ENCODE results near the gene SEL1L3.
A peak's percentile ranks its signal among the peaks of the same experiment; 100 is the strongest.

SEL1L3 gene

DNA sequence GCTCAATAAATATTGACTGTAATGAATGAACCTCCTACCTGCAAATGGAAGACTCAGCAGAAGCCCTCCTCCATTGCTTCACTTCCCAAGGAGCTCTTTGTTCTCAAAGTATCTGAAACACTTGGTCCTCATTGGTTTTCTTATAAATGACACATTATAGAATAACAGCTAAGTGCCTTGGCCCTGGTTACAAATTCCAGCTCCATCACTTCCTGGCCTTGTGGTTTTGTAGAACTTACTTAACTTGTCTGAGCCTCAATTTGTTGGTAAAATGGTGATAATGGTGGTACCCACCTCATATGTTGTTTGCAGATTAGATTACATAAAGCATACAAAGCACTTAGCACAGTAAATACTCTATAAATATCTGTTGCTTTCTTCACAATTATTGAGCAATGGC is 26.0 kb upstream of the SEL1L3 start:
- Mint-ChIP-seq H3K36me3 (peaks cover 4% of the 10 kb centered on the region), H3K4me3 (no peak overlapping the region), H3K4me1 (peaks cover 17% of the 10 kb centered on the region), H3K9me3 (no peaks in the 10 kb centered on the region), H3K27ac (no peak overlapping the region)
- no peak for ATAC-seq
- no peak for DNase-seq (ENCODE audit: low spot score in 2 of 2)

DNA sequence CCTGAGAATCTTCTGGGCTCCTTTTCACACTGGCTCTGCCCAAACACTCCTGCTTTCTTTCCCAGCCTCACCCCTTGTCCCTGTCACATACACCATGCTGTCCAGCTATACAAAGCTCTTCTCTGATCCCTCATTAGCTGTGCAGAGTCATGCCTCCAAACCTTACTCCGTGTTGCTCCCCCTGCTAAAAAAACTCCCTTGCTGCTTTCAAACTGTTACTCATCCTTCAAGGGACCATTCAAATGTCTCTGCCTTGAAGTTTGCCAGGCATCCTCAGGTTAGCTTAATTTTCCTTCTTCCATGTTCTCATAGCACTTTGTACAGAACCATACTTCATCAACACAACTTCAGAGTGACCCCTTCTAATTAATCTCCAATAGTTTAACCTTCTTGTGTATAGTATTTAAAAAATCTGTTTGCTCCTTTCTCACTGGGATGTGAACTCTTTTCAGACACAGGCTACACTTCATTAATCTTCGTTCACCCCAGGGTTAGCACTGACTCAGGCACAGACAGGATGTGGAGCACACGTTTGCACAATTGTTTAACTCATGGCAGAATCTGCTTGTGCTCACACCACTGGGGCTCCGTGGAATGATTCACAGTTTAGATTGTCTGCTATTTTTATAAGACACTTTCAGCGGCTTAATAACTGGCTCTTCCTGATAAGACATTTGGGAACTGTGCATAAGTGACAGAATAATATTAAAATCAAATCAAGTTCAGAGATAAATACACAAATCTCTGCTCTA is 21.4 kb upstream of the SEL1L3 start:
- Mint-ChIP-seq H3K27ac (no peak overlapping the region), H3K4me1 (peaks cover 23% of the 10 kb centered on the region), H3K4me3 (no peak overlapping the region), H3K9me3 (no peaks in the 10 kb centered on the region), H3K36me3 (peaks cover 10% of the 10 kb centered on the region)
- DNase-seq (ENCODE audit: low spot score in 2 of 2) = no peak
- peak; percentile 76 for ATAC-seq

DNA sequence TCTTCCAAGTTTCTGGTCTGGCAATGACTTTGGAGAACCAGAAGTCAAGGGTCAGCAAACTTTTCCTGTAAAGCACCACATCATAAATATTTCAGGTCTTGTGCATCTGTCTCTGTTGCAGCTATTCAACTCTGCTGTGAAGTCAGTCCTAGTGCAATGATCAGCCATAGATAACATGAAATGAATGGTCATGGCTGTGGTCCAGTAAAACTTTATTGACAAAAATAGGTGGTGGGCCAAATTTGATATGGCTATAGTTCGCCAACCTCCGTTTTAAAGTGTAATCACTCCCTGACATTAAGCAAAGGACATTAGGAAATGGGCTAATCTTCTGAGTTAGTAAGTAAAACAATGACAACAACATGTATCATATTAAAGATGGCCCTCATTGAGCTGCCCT is 20.8 kb upstream of the SEL1L3 start:
- ATAC-seq (no peak), DNase-seq (ENCODE audit: low spot score in 2 of 2) (no peak)
- peaks cover 20% of the 10 kb centered on the region for H3K4me1 Mint-ChIP-seq
- no peaks in the 10 kb centered on the region for H3K9me3 Mint-ChIP-seq
- peaks cover 10% of the 10 kb centered on the region for H3K36me3 Mint-ChIP-seq
- no peak overlapping the region for H3K27ac Mint-ChIP-seq
- H3K4me3 Mint-ChIP-seq = no peak overlapping the region

GRCh38 chr4:25882226-25882625 is 19.4 kb upstream of the SEL1L3 start:
- DNase-seq (ENCODE audit: low spot score in 2 of 2) = no peak
- Mint-ChIP-seq H3K4me3 (no peak overlapping the region), H3K4me1 (peaks cover 18% of the 10 kb centered on the region), H3K36me3 (peaks cover 10% of the 10 kb centered on the region), H3K27ac (no peak overlapping the region), H3K9me3 (no peaks in the 10 kb centered on the region)
- no peak for ATAC-seq

DNA sequence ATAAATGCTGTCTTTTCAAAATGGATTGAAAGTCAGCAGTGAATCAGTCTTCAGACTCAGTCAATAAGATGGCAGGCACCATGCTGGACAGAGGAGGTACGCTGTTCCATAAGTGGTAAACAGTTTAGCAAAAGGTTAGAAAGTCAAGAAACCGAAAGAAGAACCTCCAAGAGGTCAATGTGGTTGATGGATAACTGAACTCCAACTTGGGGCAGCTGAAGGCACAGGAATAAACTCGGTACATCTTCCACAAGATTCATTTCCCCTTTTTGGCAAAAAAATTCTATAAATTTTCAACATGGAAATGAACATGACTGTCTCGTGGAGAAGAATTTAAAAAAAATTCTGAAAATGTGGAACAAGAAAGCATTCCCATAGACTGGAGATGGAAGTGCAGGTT is 18.4 kb upstream of the SEL1L3 start:
- no peak overlapping the region for H3K27ac Mint-ChIP-seq
- peaks cover 7% of the 10 kb centered on the region for H3K36me3 Mint-ChIP-seq
- H3K4me3 Mint-ChIP-seq = no peak overlapping the region
- ATAC-seq (no peak), DNase-seq (ENCODE audit: low spot score in 2 of 2) (no peak)
- peaks cover 13% of the 10 kb centered on the region for H3K4me1 Mint-ChIP-seq
- no peaks in the 10 kb centered on the region for H3K9me3 Mint-ChIP-seq

DNA sequence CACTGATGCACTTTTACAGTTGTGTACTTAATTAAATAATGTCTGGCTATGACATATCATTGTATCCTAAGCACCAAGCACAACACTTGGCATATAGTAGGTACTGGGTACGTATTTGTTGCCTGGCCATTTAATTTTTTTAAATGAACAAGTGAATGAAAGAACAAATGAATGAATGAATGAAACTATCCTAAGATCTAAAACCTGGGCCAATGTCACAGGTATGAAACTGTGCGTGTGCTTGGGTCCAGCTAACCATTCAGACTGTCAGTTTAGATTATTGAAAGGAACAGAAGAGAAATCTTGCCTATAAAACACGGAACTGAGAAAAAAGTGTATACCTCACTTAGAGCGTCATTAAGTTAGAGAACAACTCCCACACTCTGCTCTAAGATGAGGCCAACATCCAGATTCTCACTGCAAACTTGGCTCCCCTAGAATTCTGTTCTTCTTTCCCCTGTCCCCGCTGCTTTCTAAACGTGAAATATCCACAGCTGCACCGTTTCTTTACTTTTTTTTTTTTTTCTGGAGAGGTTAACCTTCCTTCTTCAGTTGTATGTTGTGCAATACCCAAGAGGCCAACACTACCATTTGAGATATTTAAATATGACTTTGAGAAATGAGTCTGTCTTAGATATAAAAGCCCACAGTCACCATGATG is 17.3 kb upstream of the SEL1L3 start:
- H3K9me3 Mint-ChIP-seq = no peaks in the 10 kb centered on the region
- no peak overlapping the region for H3K4me3 Mint-ChIP-seq
- DNase-seq (ENCODE audit: low spot score in 2 of 2) (no peak), ATAC-seq (no peak)
- peaks cover 13% of the 10 kb centered on the region for H3K4me1 Mint-ChIP-seq
- H3K36me3 Mint-ChIP-seq = peaks cover 6% of the 10 kb centered on the region
- no peak overlapping the region for H3K27ac Mint-ChIP-seq

- ATAC-seq (no peak), DNase-seq (ENCODE audit: low spot score in 2 of 2) (no peak)
- H3K27ac Mint-ChIP-seq = no peak overlapping the region
- no peaks in the 10 kb centered on the region for H3K9me3 Mint-ChIP-seq
- peaks cover 13% of the 10 kb centered on the region for H3K4me1 Mint-ChIP-seq
- no peak overlapping the region for H3K4me3 Mint-ChIP-seq
- H3K36me3 Mint-ChIP-seq = peaks cover 6% of the 10 kb centered on the region
Measured at GRCh38 chr4:25879587-25879986, 16.8 kb upstream of the SEL1L3 start.

DNA sequence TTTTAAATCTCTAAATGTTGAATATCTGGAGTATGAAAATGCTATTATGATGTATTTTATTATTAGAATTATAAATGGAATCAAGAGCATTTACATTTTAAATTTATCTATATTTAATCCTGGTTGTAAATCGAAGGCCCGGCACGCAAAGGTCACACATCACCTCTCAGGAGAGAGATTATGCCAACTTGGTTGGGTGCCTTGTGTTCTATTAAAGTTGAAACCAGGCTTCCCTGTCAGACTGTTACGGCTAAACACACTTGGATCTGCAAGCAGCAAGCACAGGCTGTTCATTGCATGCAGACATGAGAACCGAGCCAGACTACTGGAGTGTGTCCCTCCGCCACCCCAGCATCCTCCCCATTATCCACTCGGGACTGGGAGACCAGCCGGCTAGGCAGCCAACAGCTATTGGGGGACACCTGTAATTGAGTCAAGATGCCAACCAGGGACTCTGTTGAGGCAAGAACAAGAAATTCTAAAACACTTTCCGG is 16.4 kb upstream of the SEL1L3 start:
- Mint-ChIP-seq H3K4me3 (no peak overlapping the region), H3K36me3 (peaks cover 6% of the 10 kb centered on the region), H3K4me1 (peaks cover 9% of the 10 kb centered on the region), H3K9me3 (no peaks in the 10 kb centered on the region), H3K27ac (no peak overlapping the region)
- DNase-seq (ENCODE audit: low spot score in 2 of 2) = no peak
- no peak for ATAC-seq

DNA sequence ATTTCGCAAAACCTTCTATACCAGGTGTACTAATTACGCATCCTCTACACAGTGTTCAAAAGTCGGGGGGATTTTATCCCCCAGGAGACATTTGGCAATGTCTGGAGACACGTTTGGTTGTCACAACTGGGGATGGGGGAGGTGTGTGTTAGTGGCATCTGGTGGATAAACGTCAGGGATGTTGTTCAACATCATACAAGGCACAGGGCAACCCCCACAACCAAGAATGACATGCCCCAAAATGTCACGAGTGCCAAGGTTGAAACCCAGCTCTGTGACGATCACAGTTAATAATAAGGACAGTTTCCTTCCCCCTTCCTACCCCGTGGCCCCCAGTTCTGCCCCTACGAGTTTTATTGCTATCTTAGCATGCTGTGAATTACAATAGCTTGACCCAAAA is 15.9 kb upstream of the SEL1L3 start:
- DNase-seq (ENCODE audit: low spot score in 2 of 2) = no peak
- H3K36me3 Mint-ChIP-seq = peaks cover 6% of the 10 kb centered on the region
- no peak overlapping the region for H3K4me3 Mint-ChIP-seq
- no peaks in the 10 kb centered on the region for H3K9me3 Mint-ChIP-seq
- ATAC-seq = no peak
- peaks cover 6% of the 10 kb centered on the region for H3K4me1 Mint-ChIP-seq
- no peak overlapping the region for H3K27ac Mint-ChIP-seq

DNA sequence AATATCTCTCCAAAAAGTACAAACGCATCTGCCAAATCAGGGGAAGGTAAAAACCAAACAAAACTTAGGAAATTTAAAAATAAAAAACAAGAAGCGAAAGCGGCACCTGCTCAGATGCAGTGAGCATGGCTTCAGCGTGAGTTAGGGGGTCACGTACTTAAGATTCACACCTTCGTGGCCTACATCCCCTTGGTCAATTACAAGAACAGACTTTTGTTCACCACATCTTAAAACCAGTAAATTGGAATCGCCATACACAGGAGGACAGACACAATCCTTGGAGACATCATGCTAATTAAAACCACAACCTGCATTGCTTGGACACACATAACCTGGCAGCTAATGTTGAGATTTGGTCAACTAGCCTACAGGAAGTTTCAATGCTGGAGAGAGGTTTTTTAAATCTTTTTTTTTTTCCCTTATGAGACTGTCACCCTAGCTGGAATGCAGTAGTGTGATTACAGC is 12.5 kb upstream of the SEL1L3 start:
- no peak for ATAC-seq
- H3K27ac Mint-ChIP-seq = no peak overlapping the region

GRCh38 chr4:25874655-25875054 is 11.9 kb upstream of the SEL1L3 start:
- no peak for DNase-seq (ENCODE audit: low spot score in 2 of 2)
- peaks cover 9% of the 10 kb centered on the region for H3K36me3 Mint-ChIP-seq
- H3K4me3 Mint-ChIP-seq = no peak overlapping the region
- ATAC-seq = no peak
- no peak overlapping the region for H3K27ac Mint-ChIP-seq
- no peaks in the 10 kb centered on the region for H3K9me3 Mint-ChIP-seq
- peaks cover 10% of the 10 kb centered on the region for H3K4me1 Mint-ChIP-seq

More for the DNA sequence above, 12.5 kb upstream of the SEL1L3 start:
- no peaks in the 10 kb centered on the region for H3K9me3 Mint-ChIP-seq
- DNase-seq (ENCODE audit: low spot score in 2 of 2) = no peak
- peaks cover 14% of the 10 kb centered on the region for H3K4me1 Mint-ChIP-seq
- peaks cover 11% of the 10 kb centered on the region for H3K36me3 Mint-ChIP-seq
- no peak overlapping the region for H3K4me3 Mint-ChIP-seq

GRCh38 chr4:25873632-25874129 is 10.9 kb upstream of the SEL1L3 start:
- H3K4me3 Mint-ChIP-seq = no peak overlapping the region
- DNase-seq (ENCODE audit: low spot score in 2 of 2) (no peak), ATAC-seq (no peak)
- H3K27ac Mint-ChIP-seq = no peak overlapping the region
- H3K9me3 Mint-ChIP-seq = no peaks in the 10 kb centered on the region
- H3K36me3 Mint-ChIP-seq = peaks cover 9% of the 10 kb centered on the region
- peaks cover 8% of the 10 kb centered on the region for H3K4me1 Mint-ChIP-seq

- H3K36me3 Mint-ChIP-seq = peaks cover 9% of the 10 kb centered on the region
- DNase-seq (ENCODE audit: low spot score in 2 of 2) (no peak), ATAC-seq (no peak)
- H3K4me1 Mint-ChIP-seq = peaks cover 8% of the 10 kb centered on the region
- no peak overlapping the region for H3K4me3 Mint-ChIP-seq
- peak overlapping the region; percentile 20 for H3K27ac Mint-ChIP-seq
- H3K9me3 Mint-ChIP-seq = no peaks in the 10 kb centered on the region
Measured at GRCh38 chr4:25872851-25873631, 10.3 kb upstream of the SEL1L3 start.

DNA sequence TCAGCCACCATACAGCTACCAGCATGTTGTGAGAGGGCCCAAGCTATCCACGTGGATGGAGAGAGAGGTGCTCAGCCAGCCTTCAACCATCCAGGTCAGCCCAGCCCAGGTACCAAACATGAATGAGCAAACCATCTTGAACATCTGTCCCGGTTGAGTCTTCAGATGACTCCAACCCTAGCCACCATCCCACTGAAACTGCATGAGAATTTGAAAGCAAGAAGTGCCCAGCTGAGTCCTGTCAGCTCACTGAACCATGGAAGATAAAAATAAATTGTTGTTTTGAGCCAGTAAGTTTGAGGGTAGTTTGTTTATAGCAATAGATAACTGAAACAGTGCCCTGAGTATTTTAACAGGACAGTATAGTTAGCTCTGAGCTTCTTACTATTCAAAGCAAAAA is 7.3 kb upstream of the SEL1L3 start:
- H3K36me3 Mint-ChIP-seq = peaks cover 12% of the 10 kb centered on the region
- no peak for ATAC-seq
- peaks cover 8% of the 10 kb centered on the region for H3K4me1 Mint-ChIP-seq
- no peaks in the 10 kb centered on the region for H3K9me3 Mint-ChIP-seq
- no peak for DNase-seq (ENCODE audit: low spot score in 2 of 2)
- no peak overlapping the region for H3K4me3 Mint-ChIP-seq
- no peak overlapping the region for H3K27ac Mint-ChIP-seq

DNA sequence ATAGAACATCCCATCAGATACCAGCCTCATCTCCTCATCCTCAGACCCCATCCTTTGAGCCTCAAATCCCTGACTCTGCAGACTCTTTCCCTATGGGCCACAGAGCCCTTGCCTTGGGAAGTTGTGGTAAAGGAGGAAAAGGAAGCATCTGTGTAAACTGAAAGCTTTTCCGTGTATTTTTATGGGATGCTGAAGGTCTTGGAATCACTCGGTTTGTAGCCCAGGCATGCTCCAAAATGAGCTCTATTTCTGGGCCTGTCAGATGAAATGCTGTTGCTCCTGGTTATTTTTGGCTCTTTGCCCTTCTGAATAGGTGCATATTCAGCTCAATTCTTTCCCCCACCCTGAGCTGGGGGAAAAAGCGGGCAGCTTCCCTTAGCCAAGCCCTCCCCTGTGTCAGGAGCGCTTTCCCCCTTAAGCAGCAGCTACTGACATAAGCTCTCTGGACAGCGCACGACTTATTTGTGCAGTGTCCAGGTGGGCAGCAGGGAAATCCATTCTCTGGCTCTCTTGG is 5.0 kb upstream of the SEL1L3 start:
- no peaks in the 10 kb centered on the region for H3K9me3 Mint-ChIP-seq
- H3K4me3 Mint-ChIP-seq = no peak overlapping the region
- peaks cover 8% of the 10 kb centered on the region for H3K4me1 Mint-ChIP-seq
- ATAC-seq = no peak
- no peak overlapping the region for H3K27ac Mint-ChIP-seq
- DNase-seq (ENCODE audit: low spot score in 2 of 2) = no peak
- peaks cover 10% of the 10 kb centered on the region for H3K36me3 Mint-ChIP-seq

Data from stimulated activated effector memory CD8-positive, alpha-beta T cell treated with anti-CD3 and anti-CD28 coated beads, Interleukin-12 subunit alpha, Interleukin-12 subunit beta, amount 100 ng/mL, for 72 hours (primary cell).